Vein endothelial cell (primary cell): Measurements from ENCODE around the gene PRDM7. TPM values are rescaled to one million over a fixed set of nuclear protein-coding genes. Genes with fewer than 3 reads are reported as not detected.

Experiments used
- total RNA-seq: library from RNA; depleted of rRNA; stranded (reverse); fragments of >200 nt; gene quantifications from 2 replicates; pipeline ENCODE4 v1.2.3, GENCODE V29; 2012

Gene PRDM7
- not detected in 2 replicates for total RNA-seq

DNA sequence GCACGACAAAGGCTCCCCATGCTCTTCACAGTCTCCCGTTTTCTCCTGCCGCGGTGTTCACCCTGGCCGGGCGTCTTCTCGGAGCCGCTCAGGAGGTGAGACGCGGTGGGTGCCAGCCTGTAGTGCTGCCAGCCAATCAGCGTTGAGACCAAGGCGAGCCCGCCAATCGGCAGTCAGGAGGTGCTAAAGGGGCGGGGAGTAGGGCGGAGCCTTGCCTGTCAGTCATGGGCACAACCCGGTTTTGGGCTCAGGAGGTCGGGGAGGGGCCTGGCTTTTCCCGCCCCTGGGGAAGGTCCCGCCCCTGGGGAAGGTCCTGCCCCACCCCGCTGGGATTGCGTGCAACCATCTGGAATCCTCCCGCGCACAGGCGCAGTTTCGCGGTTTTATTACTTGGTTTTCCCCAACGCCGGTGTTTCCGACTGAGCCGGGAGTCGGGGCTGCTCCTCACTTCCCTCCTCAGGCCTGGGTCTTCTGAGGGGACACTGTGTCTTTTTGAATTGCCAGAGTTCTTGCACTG, at the start of gene PRDM7:
Gene PRDM7 (minus strand): TSS at position 92 of the 517 bp plus-strand sequence. CDS start 1,421 bp downstream, outside the sequence.

DNA sequence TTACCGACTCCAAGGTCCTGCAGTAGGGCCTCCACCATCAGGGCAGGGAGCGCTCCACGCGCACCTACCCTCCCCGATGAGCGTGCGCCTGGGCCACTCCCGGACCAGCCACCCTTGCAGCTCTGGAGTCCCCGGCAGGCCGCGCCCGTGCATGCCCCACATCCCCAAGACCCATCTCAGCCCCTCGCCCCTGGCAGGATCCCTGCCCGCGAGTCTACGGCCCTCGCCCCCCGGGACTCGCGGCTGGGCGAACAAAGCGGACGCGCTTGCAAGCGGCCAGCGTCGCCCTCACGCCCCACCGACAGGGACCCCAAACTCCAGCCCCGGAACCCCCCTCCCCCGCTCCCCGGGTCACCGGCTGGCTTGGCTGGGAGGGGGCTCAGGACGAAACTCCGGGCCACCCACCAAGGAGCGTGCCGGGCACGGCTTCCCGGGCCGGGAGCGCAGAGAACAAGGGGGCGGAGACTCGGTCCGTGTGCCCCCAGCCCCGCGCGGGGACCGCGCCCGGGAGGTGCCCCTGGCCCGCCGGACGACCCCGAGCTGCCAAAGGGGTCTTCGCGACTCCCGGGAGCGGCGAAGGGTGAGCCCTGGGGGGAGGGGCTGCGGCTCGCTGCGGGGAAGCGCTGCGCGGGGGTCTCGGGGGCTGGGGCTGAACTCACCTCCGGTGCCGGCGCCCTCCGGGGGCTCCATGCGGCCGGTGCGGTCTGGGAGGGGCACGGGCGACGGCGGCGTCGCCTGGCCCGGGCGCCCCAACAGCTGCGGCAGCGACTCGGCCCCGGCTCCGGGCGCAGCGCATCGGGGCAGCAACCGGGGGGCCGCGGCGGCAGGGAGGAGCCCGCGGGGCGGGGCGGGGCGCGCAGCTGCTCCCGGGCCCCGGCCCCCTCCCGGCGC, 58.2 kb downstream of the PRDM7 start, which contains the start of gene DBNDD1:
Gene DBNDD1 (minus strand): TSS at position 805 of the 891 bp plus-strand sequence. CDS start 115 bp downstream, at position 690.

Other genes with a start within 250 kb of the PRDM7 start
- gene SPIRE2, start 248.9 kb downstream of the PRDM7 start, total RNA-seq: 0.65 and 1.1 TPM in 2 replicates
- 183 and 223 TPM in 2 replicates for gene TCF25, start 203.7 kb downstream of the PRDM7 start, total RNA-seq
- 2.3 and 3.5 TPM in 2 replicates for gene MC1R, start 158.5 kb downstream of the PRDM7 start, total RNA-seq
- 251 TPM in 2 replicates for gene TUBB3, start 154.0 kb downstream of the PRDM7 start, total RNA-seq
- gene DEF8, start 128.6 kb downstream of the PRDM7 start, total RNA-seq: 85.9 and 93.4 TPM in 2 replicates
- 13.6 and 34.6 TPM in 2 replicates for gene DBNDD1, start 57.9 kb downstream of the PRDM7 start, total RNA-seq